Spleen (tissue), 11 donors: ENCODE data around the gene UBA7. TPM values are rescaled to one million over a fixed set of nuclear protein-coding genes. Genes with fewer than 3 reads are reported as not detected.
A peak's percentile ranks its signal among the peaks of the same experiment; 100 is the strongest.

Experiments
- DNase-seq: peaks from one replicate; pipeline ENCODE4 v3.0.0-alpha.2; 2020
- H3K27ac ChIP-seq, 8 donors: fragments of 200-600 bp; sonication (generic) in 7 of 8; 1 replicate in 4 of 8; 2 replicates in 4 of 8; pipeline versions ENCODE4 v1.5.0 to v1.8.0; 2016 to 2021; ENCODE audit warnings: inconsistent platforms in 4 of 8, mild to moderate bottlenecking in 4 of 8, moderate library complexity in 1 of 8
- H3K27me3 ChIP-seq, 7 donors: fragments of 200-600 bp; sonication (generic) in 6 of 7; replicated peaks in 1 of 7; 1 replicate in 4 of 7; 2 replicates in 3 of 7; pipeline versions ENCODE4 v1.5.0 to v1.8.0; 2016 to 2021; ENCODE audit warnings: inconsistent platforms in 3 of 7, mild to moderate bottlenecking in 1 of 7
- H3K36me3 ChIP-seq, 6 donors: fragments of 200-600 bp; sonication (generic) in 5 of 6; 1 replicate in 4 of 6; 2 replicates in 2 of 6; pipeline versions ENCODE4 v1.5.0 to v1.8.0; 2016 to 2021; ENCODE audit warnings: inconsistent platforms in 2 of 6
- H3K4me1 ChIP-seq, 6 donors: fragments of 200-600 bp; sonication (generic) in 5 of 6; 1 replicate in 3 of 6; 2 replicates in 3 of 6; pipeline versions ENCODE4 v1.5.0 to v1.8.0; 2016 to 2021; ENCODE audit warnings: inconsistent platforms in 3 of 6
- H3K4me3 ChIP-seq, 8 donors: fragments of 200-600 bp; sonication (generic) in 7 of 8; 1 replicate in 4 of 8; 2 replicates in 4 of 8; pipeline versions ENCODE4 v1.5.0 to v1.8.0; 2016 to 2021; ENCODE audit warnings: inconsistent platforms in 4 of 8, mild to moderate bottlenecking in 4 of 8, moderate library complexity in 2 of 8
- H3K9me3 ChIP-seq, 8 donors: fragments of 200-600 bp; sonication (generic) in 7 of 8; 1 replicate in 4 of 8; 2 replicates in 4 of 8; pipeline versions ENCODE4 v1.5.0 to v1.8.0; 2016 to 2021; ENCODE audit warnings: inconsistent platforms in 4 of 8
- POLR2A ChIP-seq, 3 donors: fragments of 450-650 bp; IDR thresholded peaks; one replicate each; pipeline ENCODE4 v1.5.1; 2017; ENCODE audit warnings: antibody characterized with exemption in 3 of 3, mild to moderate bottlenecking in 1 of 3
- POLR2AphosphoS5 ChIP-seq, 3 donors: sonication (generic); formaldehyde crosslinking; IDR thresholded peaks; one replicate each; pipeline ENCODE4 v1.5.1; 2017; ENCODE audit warnings: antibody characterized with exemption in 3 of 3
- WGBS, 5 donors: extraction: QIAGEN DNeasy Blood & Tissue Kit in 3 of 5; methylation state at CpG; one replicate each; pipeline versions ENCODE4 v1.1.5 to v1.1.7; 2013 to 2018; 5-methylcytosine and 5-hydroxymethylcytosine counted together
- intact Hi-C: fragments of 100-400 bp; cut with DNase I; formaldehyde crosslinking; loops from one replicate; pipeline ENCODE4 v1.15.0; 2023; ENCODE audit warnings: low total_unique reads
- polyA plus RNA-seq, 3 donors: library from polyadenylated mRNA; stranded (reverse); fragments of 200-250 nt; gene quantifications; one replicate each; pipeline ENCODE4 v1.2.1, GENCODE V29; 2013
- total RNA-seq, 7 donors: library from RNA; depleted of rRNA in 3 of 7; stranded (reverse); fragments of >200 nt in 3 of 7; fragmentation: NEBNext Ultra II Directional in 4 of 7; extraction: Animal tissue kit (Norgen Biotek cat#: 25700) in 4 of 7; gene quantifications; one replicate each; pipeline versions ENCODE4 v1.1.0 to v1.2.1, GENCODE V29; 2016 to 2021
- TF ChIP-seq, protein P1 (sequence below), 11 experiments: fragments of 200-600 bp in 7 of 11; fragments of 450-650 bp in 4 of 11; sonication (generic) in 4 of 11; IDR thresholded peaks in 8 of 11; conservative IDR thresholded peaks in 3 of 11; 1 replicate in 7 of 11; 2 replicates in 4 of 11; pipeline versions ENCODE4 v1.4.0 to v1.8.0; 2016 to 2021; ENCODE audit warnings: antibody characterized with exemption in 11 of 11, inconsistent platforms in 4 of 11, mild to moderate bottlenecking in 1 of 11
- donor health status: healthy with polysubstance abuse.
- donor health status: DM: no; HTN: no; CAD: no; lungs with moderate emphysema.
- donor health status: DM: no; HTN: no; CAD: no.
- donor health status: Bipolar disorder and iron deficiency.
- donor health status: healthy.
- donor health status: DM: no; HTN: no; CAD: no.
- donor health status: DM: yes; HTN: yes; CAD: no.

UBA7 gene
- total and polyA plus RNA-seq, 10 donors = 91.1 to 231 (median 220) TPM

DNA sequence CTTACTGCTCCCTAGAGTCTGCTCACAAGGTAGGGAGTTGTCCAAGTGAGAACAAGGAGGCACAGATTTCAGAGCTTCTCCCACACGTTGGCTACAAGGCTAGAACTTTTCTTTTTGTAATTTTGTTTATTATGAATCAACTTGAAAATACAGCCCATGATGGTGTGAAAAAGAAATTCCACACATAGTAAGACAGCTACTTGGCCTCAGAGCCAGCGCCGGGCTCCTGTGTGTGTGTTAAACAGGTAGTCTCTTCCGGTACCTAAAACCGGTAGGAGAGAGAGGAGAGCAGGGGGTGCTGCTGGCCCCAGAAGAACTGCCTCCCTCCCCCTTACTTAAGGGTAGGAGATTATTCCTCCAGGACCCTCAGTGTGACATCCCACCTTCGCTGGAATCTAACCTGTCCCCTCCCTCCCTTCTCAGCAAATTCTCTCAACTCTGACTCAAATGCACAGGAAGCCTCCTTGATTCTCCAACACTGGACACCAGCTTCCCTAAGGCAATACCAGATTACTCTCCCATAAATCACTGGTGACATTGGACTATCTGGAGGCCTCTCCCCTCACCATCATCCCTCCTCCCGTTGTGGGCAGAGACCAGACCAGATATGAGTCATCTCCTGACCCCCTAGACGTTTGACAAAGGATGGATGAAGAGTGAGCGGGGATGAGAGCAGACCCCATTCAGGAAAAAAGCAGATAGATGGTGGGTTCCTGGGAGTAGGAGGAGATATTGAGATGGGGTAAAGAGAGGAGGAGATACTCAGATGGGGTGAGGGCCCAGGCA lies 22.9 kb downstream of the UBA7 start:
- TF ChIP-seq, protein P1, sequence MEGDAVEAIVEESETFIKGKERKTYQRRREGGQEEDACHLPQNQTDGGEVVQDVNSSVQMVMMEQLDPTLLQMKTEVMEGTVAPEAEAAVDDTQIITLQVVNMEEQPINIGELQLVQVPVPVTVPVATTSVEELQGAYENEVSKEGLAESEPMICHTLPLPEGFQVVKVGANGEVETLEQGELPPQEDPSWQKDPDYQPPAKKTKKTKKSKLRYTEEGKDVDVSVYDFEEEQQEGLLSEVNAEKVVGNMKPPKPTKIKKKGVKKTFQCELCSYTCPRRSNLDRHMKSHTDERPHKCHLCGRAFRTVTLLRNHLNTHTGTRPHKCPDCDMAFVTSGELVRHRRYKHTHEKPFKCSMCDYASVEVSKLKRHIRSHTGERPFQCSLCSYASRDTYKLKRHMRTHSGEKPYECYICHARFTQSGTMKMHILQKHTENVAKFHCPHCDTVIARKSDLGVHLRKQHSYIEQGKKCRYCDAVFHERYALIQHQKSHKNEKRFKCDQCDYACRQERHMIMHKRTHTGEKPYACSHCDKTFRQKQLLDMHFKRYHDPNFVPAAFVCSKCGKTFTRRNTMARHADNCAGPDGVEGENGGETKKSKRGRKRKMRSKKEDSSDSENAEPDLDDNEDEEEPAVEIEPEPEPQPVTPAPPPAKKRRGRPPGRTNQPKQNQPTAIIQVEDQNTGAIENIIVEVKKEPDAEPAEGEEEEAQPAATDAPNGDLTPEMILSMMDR (IDR thresholded peaks at IDR 0.05 in 8 of 11, conservative IDR thresholded peaks at IDR 0.05 in 3 of 11) = no peak
- TF ChIP-seq POLR2AphosphoS5 (IDR thresholded peaks at IDR 0.05) (no peak), POLR2A (IDR thresholded peaks at IDR 0.05) (no peak)
- peaks cover 6 to 16% (median 10%) of the 10 kb centered on the region in 6 donors for H3K4me1 ChIP-seq
- no peaks in the 10 kb centered on the region for H3K36me3 ChIP-seq
- no peak overlapping the region for H3K4me3 ChIP-seq
- H3K27me3 ChIP-seq = no peaks in the 10 kb centered on the region
- intact Hi-C loops = no loop called here
- H3K9me3 ChIP-seq = no peaks in the 10 kb centered on the region
- WGBS, 5 donors = 59 to 73% (median 64%) methylated on average over 9 of the region's 9 CpGs
- H3K27ac ChIP-seq = no peak overlapping the region
- DNase-seq = peak; percentile 51

GRCh38 chr3:49788056-49788455 lies 25.7 kb downstream of the UBA7 start:
- peak; percentile 49 for DNase-seq
- Histone ChIP-seq H3K27ac (peak overlapping the region in 5 of 8 donors; percentile 97 to 99 (median 98)), H3K4me1 (peaks cover 22 to 43% (median 37%) of the 10 kb centered on the region in 6 donors), H3K9me3 (no peaks in the 10 kb centered on the region), H3K36me3 (peaks cover 0 to 22% (median 4%) of the 10 kb centered on the region in 6 donors), H3K27me3 (no peaks in the 10 kb centered on the region), H3K4me3 (no peak overlapping the region)
- intact Hi-C loops = no loop called here
- TF ChIP-seq, protein P1 (IDR thresholded peaks at IDR 0.05 in 8 of 11, conservative IDR thresholded peaks at IDR 0.05 in 3 of 11) = no peak
- TF ChIP-seq POLR2AphosphoS5 (IDR thresholded peaks at IDR 0.05) (no peak), POLR2A (IDR thresholded peaks at IDR 0.05) (no peak)
- 88 to 100% (median 94%) methylated on average over 2 of the region's 2 CpGs for WGBS, 5 donors

- Histone ChIP-seq H3K27ac (peak overlapping the region in 6 of 8 donors; percentile 95 to 99 (median 98)), H3K4me3 (no peak overlapping the region), H3K4me1 (peaks cover 22 to 49% (median 39%) of the 10 kb centered on the region in 6 donors), H3K9me3 (no peaks in the 10 kb centered on the region), H3K36me3 (peaks cover 0 to 27% (median 6%) of the 10 kb centered on the region in 6 donors), H3K27me3 (no peaks in the 10 kb centered on the region)
- WGBS, 5 donors = 73 to 76% (median 74%) methylated on average over 5 of the region's 5 CpGs
- DNase-seq = no peak
- intact Hi-C loops = no loop called here
- TF ChIP-seq, protein P1 (IDR thresholded peaks at IDR 0.05 in 8 of 11, conservative IDR thresholded peaks at IDR 0.05 in 3 of 11) = no peak
- no peak for TF ChIP-seq POLR2A (IDR thresholded peaks at IDR 0.05)
- no peak for TF ChIP-seq POLR2AphosphoS5 (IDR thresholded peaks at IDR 0.05)
These were observed 26.2 kb downstream of the UBA7 start for GRCh38 chr3:49787536-49787935.

DNA sequence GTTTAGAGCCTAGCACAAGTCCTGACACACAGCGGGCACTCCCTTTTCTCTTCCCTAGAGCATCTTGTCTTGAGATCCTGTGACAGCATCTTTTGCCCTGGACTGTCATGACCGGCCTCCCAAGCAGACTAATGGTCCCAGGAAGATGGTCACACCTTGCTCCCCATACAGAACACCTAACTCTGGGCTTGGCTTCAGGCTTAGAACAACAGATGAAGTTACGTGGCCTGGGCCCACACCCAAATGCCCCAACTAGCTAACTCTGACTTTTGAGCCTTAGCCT lies 26.6 kb downstream of the UBA7 start:
- peak overlapping the region in 7 of 8 donors; percentile 67 to 95 (median 82) for H3K4me3 ChIP-seq
- H3K4me1 ChIP-seq = peaks cover 22 to 53% (median 41%) of the 10 kb centered on the region in 6 donors
- TF ChIP-seq POLR2AphosphoS5 (IDR thresholded peaks at IDR 0.05) (no peak), POLR2A (IDR thresholded peaks at IDR 0.05) (no peak)
- TF ChIP-seq, protein P1 (IDR thresholded peaks at IDR 0.05 in 8 of 11, conservative IDR thresholded peaks at IDR 0.05 in 3 of 11) = no peak
- H3K9me3 ChIP-seq = no peaks in the 10 kb centered on the region
- peak overlapping the region; percentile 95 to 99 (median 98) for H3K27ac ChIP-seq
- no peaks in the 10 kb centered on the region for H3K27me3 ChIP-seq
- peaks cover 0 to 31% (median 7%) of the 10 kb centered on the region in 6 donors for H3K36me3 ChIP-seq
- intact Hi-C loops = no loop called here
- DNase-seq = no peak
- 43 to 63% (median 55%) methylated on average over 3 of the region's 3 CpGs for WGBS, 5 donors
